Cardiac fibroblast (primary cell): ENCODE data around the gene CRYBG1.
A peak's percentile ranks its signal among the peaks of the same experiment; 100 is the strongest.

ENCODE experiments used
- DNase-seq, 2 donors: peaks; one replicate each; pipeline versions ENCODE4 v3.0.0 to v3.0.0-alpha.2; 2010; ENCODE audit warnings: low read depth in 2 of 2
- H3K4me3 ChIP-seq, 2 donors: replicated peaks in 1 of 2; 1 replicate in 1 of 2; 2 replicates in 1 of 2; pipeline ENCODE4 v1.5.1; 2011; ENCODE audit warnings: low read depth in 2 of 2, low read length in 2 of 2, mild to moderate bottlenecking in 2 of 2, moderate library complexity in 1 of 2
- TF ChIP-seq, protein P1 (sequence below): IDR thresholded peaks from one replicate; pipeline ENCODE4 v1.5.1; 2011; ENCODE audit warnings: low read depth, mild to moderate bottlenecking, low read length, inconsistent platforms

The CRYBG1 gene

GRCh38 chr6:106324726-106325335 is 35.7 kb upstream of the CRYBG1 start:
- peak; percentile 21 to 27 for DNase-seq
- H3K4me3 ChIP-seq = peak overlapping the region; percentile 96 to 99

DNA sequence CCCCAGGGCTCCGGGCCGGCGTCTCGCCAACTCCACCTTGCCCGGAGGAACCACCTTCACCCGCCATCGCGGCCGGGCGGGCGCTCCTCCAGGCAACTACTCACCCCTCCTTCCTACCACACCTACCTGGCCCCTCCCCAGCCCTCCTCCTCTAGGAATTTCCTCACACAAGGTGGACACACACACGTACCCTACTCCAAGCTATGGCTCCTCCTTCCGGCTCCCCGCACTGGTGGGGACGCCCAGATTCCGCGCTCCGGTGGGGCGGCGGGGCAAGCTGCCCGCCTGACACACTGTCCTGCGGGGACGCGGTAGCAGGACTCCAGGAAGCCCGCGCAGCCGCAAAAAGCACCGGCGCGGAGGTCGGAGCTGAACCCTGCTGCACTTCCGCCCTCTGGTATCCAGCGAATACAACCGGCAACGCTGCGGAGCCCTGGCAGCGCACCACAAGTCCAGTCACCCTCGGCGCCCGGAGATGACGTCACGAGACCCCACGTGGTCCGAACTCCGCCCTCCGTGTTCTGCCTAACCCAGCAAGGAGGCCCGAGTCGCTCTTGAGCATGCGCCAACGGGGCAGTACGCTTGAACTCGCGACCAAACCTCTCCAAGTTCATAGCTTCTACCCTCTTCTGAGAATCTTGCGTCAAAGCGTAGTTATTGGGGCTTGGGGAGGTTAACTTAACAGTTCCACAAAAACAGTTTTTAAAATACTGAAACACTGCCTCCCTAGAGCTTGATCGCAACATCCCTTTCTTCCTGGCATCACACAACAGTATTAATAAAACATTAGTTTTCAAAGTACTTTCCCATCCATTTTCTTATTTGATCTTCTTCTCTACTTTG is 35.0 kb upstream of the CRYBG1 start, which contains the start of gene ATG5:
Gene ATG5, minus strand, starts transcription at position 425 of the 843 bp plus-strand sequence. CDS start 9,552 bp downstream, outside the sequence.
- peak within 1 kb of the TSS; percentile 96 to 99 for H3K4me3 ChIP-seq
- DNase-seq = peak; percentile 99
- TF ChIP-seq, protein P1, sequence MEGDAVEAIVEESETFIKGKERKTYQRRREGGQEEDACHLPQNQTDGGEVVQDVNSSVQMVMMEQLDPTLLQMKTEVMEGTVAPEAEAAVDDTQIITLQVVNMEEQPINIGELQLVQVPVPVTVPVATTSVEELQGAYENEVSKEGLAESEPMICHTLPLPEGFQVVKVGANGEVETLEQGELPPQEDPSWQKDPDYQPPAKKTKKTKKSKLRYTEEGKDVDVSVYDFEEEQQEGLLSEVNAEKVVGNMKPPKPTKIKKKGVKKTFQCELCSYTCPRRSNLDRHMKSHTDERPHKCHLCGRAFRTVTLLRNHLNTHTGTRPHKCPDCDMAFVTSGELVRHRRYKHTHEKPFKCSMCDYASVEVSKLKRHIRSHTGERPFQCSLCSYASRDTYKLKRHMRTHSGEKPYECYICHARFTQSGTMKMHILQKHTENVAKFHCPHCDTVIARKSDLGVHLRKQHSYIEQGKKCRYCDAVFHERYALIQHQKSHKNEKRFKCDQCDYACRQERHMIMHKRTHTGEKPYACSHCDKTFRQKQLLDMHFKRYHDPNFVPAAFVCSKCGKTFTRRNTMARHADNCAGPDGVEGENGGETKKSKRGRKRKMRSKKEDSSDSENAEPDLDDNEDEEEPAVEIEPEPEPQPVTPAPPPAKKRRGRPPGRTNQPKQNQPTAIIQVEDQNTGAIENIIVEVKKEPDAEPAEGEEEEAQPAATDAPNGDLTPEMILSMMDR = no peak

More at GRCh38 chr6:106324726-106325335, 35.7 kb upstream of the CRYBG1 start:
- TF ChIP-seq, protein P1 = no peak

DNA sequence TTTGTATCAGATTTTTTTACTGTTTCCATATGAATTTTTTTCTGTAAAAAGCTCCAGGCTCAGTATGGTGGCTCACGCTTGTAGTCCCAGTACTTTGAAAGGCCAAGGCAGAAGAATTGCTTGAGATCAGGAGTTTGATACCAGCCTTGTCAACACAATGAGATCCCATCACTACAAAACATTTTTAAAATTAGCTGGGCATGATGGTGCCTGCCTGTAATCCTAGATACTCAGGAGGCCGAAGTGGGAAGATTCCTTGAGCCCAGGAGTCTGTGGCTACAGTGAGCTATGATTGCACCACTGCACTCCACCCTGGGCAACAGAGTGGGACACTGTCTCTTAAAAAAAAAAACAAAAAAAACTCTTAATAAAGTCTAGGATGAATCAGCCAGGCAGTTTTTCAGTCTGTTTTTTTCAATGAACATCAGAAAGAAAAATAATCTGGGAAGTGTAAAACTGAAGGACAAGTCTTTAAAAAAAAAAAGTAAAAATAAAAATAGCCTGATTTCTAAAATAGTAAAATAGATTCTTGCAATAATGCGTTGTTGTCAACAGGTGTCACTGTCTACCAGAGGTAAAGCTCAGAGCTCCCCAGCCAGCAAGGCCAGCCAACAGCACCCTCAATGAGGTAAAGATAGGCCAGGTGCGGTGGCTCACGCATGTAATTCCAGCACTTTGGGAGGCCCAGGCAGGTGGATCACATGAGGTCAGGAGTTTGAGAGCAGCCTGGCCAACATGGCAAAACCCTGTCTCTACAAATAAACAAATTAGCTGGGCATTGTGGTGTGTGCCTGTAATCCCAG is 25.7 kb upstream of the CRYBG1 start:
- peak; percentile 58 to 70 for DNase-seq

DNA sequence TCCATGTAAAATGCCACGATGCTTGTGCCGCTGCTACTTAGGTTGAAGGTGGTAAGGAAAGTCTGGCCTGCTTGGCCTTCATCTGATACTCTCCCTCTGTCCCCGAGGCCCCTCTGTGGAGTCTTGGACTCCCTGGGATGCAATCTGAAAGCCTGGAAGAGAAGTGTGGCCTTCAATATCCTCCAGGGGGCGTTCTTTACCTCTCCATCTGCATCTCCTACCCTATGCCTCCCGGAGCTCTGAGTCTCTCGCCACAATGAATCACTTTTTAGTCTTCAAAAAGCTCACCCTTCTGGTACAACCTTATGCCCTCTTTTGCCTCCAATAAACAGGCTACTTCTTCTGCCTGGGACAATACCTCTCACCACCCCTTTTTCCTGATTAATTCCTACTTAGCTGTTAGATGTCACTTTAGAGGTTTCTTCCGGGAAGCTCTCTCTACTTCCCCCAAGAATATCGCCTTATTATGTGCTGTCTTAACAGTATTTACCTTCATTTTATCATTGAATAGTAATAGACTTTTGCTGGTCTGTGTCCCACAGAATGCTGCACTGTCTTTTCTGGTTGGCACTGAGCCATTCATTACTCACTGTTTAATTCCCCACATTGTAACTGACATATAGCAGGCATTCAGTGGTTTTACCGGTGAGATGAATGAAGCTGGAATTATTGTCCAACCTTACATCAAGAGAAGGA is 21.0 kb upstream of the CRYBG1 start:
- TF ChIP-seq, protein P1 = peak; percentile 84
- DNase-seq = peak; percentile 74 to 84
- no peak overlapping the region for H3K4me3 ChIP-seq

More for the DNA sequence above, 25.7 kb upstream of the CRYBG1 start:
- no peak overlapping the region for H3K4me3 ChIP-seq
- TF ChIP-seq, protein P1 = peak; percentile 62

GRCh38 chr6:106347219-106347618 is 13.3 kb upstream of the CRYBG1 start:
- TF ChIP-seq, protein P1 = no peak
- no peak overlapping the region for H3K4me3 ChIP-seq
- no peak for DNase-seq

- TF ChIP-seq, protein P1 = no peak
- H3K4me3 ChIP-seq = no peak overlapping the region
- DNase-seq = no peak
Measured at GRCh38 chr6:106356378-106356777, 4.1 kb upstream of the CRYBG1 start.
